HepG2 (cell line): ENCODE results near the gene CYP27A1. TPM values are rescaled to one million over a fixed set of nuclear protein-coding genes. Genes with fewer than 3 reads are reported as not detected.
A peak's percentile ranks its signal among the peaks of the same experiment; 100 is the strongest.

Experiments
- ATAC-seq: fragments of 200-7000 bp; cut with Tn5 transposase; 3 replicates; pipeline ENCODE4 v1.9.1; 2020; ENCODE audit warnings: mild to moderate bottlenecking, moderate library complexity
- BruUV-seq: library from RNA; stranded (reverse); fragments of 400-500 nt; replicated peaks from 2 replicates; lab custom pipeline; 2021; lab: Mats Ljungman, UMichigan
- CTCF ChIA-PET: fragments of 300-600 bp; formaldehyde crosslinking; extraction: SDS; loops from one replicate; lab custom pipeline; 2021; ENCODE audit warnings: low total read pairs, inconsistent platforms, low intra/inter-chr PET ratio; lab: Yijun Ruan, JAX
- POLR2A ChIA-PET: fragments of 350-600 bp; sonication (Branson Sonifier 250); formaldehyde crosslinking; loops from one replicate; lab custom pipeline; 2020; ENCODE audit warnings: antibody characterized with exemption, inconsistent platforms; lab: Yijun Ruan, JAX
- DNase-seq: peaks from one replicate; pipeline ENCODE4 v3.0.0-alpha.2; 2015; ENCODE audit warnings: low spot score
- FAIRE-seq: peaks from 3 replicates; lab custom pipeline; 2011; peaks lifted over from hg19 to GRCh38; lab: Jason Lieb, UNC
- H2AFZ ChIP-seq: one replicate; pipeline ENCODE4 v1.6.1; 2011; ENCODE audit warnings: low read length, inconsistent platforms
- H3K27ac ChIP-seq: fragments of 300-600 bp; 3 replicates; pipeline ENCODE4 v1.8.0; 2011; ENCODE audit warnings: mixed run types, mild to moderate bottlenecking, mixed read lengths, low read length, inconsistent platforms; ENCODE audit not compliant: insufficient read depth; ENCODE audit errors: extremely low read length
- H3K27me3 ChIP-seq, 2 experiments: fragments of 200-600 bp in 1 of 2; 2 replicates in 1 of 2; 3 replicates in 1 of 2; pipeline versions ENCODE4 v1.6.0 to v1.8.0; 2011; ENCODE audit warnings: low read length in 2 of 2, mild to moderate bottlenecking in 2 of 2, moderate library complexity in 2 of 2, inconsistent platforms in 1 of 2; ENCODE audit not compliant: insufficient read depth in 2 of 2, control insufficient read depth in 1 of 2
- H3K36me3 ChIP-seq, 2 experiments: fragments of 200-600 bp in 1 of 2; replicated peaks in 1 of 2; 2 replicates in 1 of 2; 3 replicates in 1 of 2; pipeline versions ENCODE4 v1.5.1 to v1.8.0; 2011; ENCODE audit warnings: low read length in 2 of 2, inconsistent platforms in 1 of 2; ENCODE audit not compliant: insufficient read depth in 2 of 2, control insufficient read depth in 1 of 2
- H3K4me1 ChIP-seq: 2 replicates; pipeline ENCODE4 v1.5.1; 2012; ENCODE audit warnings: low read length, inconsistent platforms; ENCODE audit not compliant: insufficient read depth
- H3K4me2 ChIP-seq: 2 replicates; pipeline ENCODE4 v1.6.0; 2011; ENCODE audit warnings: low read depth, low read length, inconsistent platforms
- H3K4me3 ChIP-seq, 3 experiments: fragments of 200-600 bp in 1 of 3; sonication (generic), shearing (Covaris generic) in 1 of 3; replicated peaks in 1 of 3; 2 replicates each; pipeline ENCODE4 v1.5.1; 2011 to 2016; ENCODE audit warnings: low read length in 3 of 3, inconsistent platforms in 2 of 3, low read depth in 2 of 3, mild to moderate bottlenecking in 2 of 3, control low read depth in 1 of 3, mixed read lengths in 1 of 3; ENCODE audit not compliant: insufficient read depth in 1 of 3
- H3K79me2 ChIP-seq: one replicate; pipeline ENCODE4 v1.6.1; 2011; ENCODE audit warnings: low read length, inconsistent platforms; ENCODE audit not compliant: insufficient read depth
- H3K9ac ChIP-seq: 2 replicates; pipeline ENCODE4 v1.6.0; 2011; ENCODE audit warnings: mild to moderate bottlenecking, low read depth, low read length, inconsistent platforms; ENCODE audit not compliant: insufficient read depth
- H3K9me3 ChIP-seq: 2 replicates; pipeline ENCODE4 v1.5.1; 2012; ENCODE audit warnings: mild to moderate bottlenecking, low read length
- H4K20me1 ChIP-seq: 2 replicates; pipeline ENCODE4 v1.6.0; 2011; ENCODE audit warnings: inconsistent platforms, mild to moderate bottlenecking, low read length, moderate library complexity; ENCODE audit not compliant: insufficient read depth
- KAT7 ChIP-seq: IDR thresholded peaks from 2 replicates; pipeline ENCODE4 v1.6.1; 2018; ENCODE audit warnings: borderline replicate concordance, missing compliant biosample characterization
- RBM22 ChIP-seq: fragments of 200-400 bp; formaldehyde crosslinking; optimal IDR thresholded peaks from 2 replicates; pipeline ENCODE3; 2017; ENCODE audit warnings: mild to moderate bottlenecking, low read length, moderate library complexity
- TFDP1 ChIP-seq: IDR thresholded peaks from 2 replicates; pipeline ENCODE4 v1.6.1; 2016; ENCODE audit warnings: missing compliant biosample characterization, missing genetic modification reagents, borderline replicate concordance
- ZHX2 ChIP-seq, 2 experiments: sonication (generic) in 1 of 2; formaldehyde crosslinking in 1 of 2; IDR thresholded peaks; 2 replicates each; pipeline versions ENCODE4 v1.6.1 to v1.9.0; 2014 to 2022; ENCODE audit warnings: antibody characterized with exemption in 1 of 2, borderline replicate concordance in 1 of 2, inconsistent platforms in 1 of 2, low read depth in 1 of 2, missing genetic modification reagents in 1 of 2
- ZNF160 ChIP-seq: sonication (generic); formaldehyde crosslinking; IDR thresholded peaks from 2 replicates; pipeline ENCODE4 v1.8.0; 2022; ENCODE audit warnings: mild to moderate bottlenecking, inconsistent platforms, missing genetic modification reagents
- ZNF354B ChIP-seq: sonication (generic); formaldehyde crosslinking; IDR thresholded peaks from 2 replicates; pipeline ENCODE4 v1.8.0; 2022; ENCODE audit warnings: mild to moderate bottlenecking, missing genetic modification reagents
- WGBS: methylation state at CpG from one replicate; pipeline ENCODE4 v1.1.6; 2017; ENCODE audit warnings: low lambda C conversion rate; 5-methylcytosine and 5-hydroxymethylcytosine counted together
- in situ Hi-C: cut with HindIII; loops from 2 replicates; pipeline ENCODE4 v1.10.0; 2017; ENCODE audit warnings: low pct_unique_long_range_greater_than_20kb; ENCODE audit not compliant: extremely low pct_ligation_motif_present
- intact Hi-C: fragments of 100-400 bp; cut with micrococcal nuclease; formaldehyde crosslinking; loops from one replicate; pipeline ENCODE4 v1.10.0; 2022; ENCODE audit not compliant: unreplicated experiment
- polyA plus RNA-seq, 8 experiments: library from polyadenylated mRNA; depleted of rRNA in 3 of 8; stranded (reverse) in 7 of 8; unstranded in 1 of 8; fragments of >200 nt; fragmentation: Illumina TruSeq in 4 of 8; extraction: Trizol in 4 of 8; gene quantifications; 2 replicates each; pipeline versions ENCODE4 v1.2.1 to v1.2.3, GENCODE V29; 2011 to 2016; ENCODE audit warnings: low read depth in 4 of 8, missing spikeins in 1 of 8, mixed read lengths in 1 of 8; ENCODE audit not compliant: insufficient read depth in 1 of 8
- total RNA-seq, 5 experiments: library from RNA; depleted of rRNA; stranded (reverse); fragments of >200 nt; fragmentation: Illumina TruSeq; extraction: Trizol; gene quantifications; 2 replicates each; pipeline ENCODE4 v1.2.3, GENCODE V29; 2016; ENCODE audit warnings: low read depth in 1 of 5
- TF ChIP-seq, protein P1 (sequence below): sonication (generic); formaldehyde crosslinking; conservative IDR thresholded peaks from 2 replicates; pipeline ENCODE4 v1.8.0; 2022; ENCODE audit warnings: missing genetic modification reagents

Gene CYP27A1
- total and polyA plus RNA-seq, 2 of the 13 experiments (the other 11 are each of a cell fraction or from before 2014, with no cell fraction given), result 157 to 266 TPM

GRCh38 chr2:218819093-218819492, 37.1 kb downstream of the CYP27A1 start:
- no peaks in the 10 kb centered on the region for H4K20me1 ChIP-seq
- peaks cover 23 to 48% of the 10 kb centered on the region in 2 experiments for H3K36me3 ChIP-seq
- intact Hi-C loops, result no loop called here
- H3K27me3 ChIP-seq, result no peaks in the 10 kb centered on the region
- H3K9ac ChIP-seq, result no peak overlapping the region
- ATAC-seq (no peak), DNase-seq (no peak), FAIRE-seq (no peak)
- peaks cover 9% of the 10 kb centered on the region for H3K4me1 ChIP-seq
- no peak overlapping the region for H3K4me3 ChIP-seq
- ChIA-PET CTCF (no interaction called here), POLR2A (no interaction called here)
- no peak overlapping the region for H2AFZ ChIP-seq
- in situ Hi-C loops, result no loop called here
- 98% methylated on average over 7 of the region's 7 CpGs for WGBS
- no peak for TF ChIP-seq ZHX2 (IDR thresholded peaks at IDR 0.05; ENCODE audit: low read depth)
- TF ChIP-seq ZHX2 (CRISPR knock-in tag; IDR thresholded peaks at IDR 0.05; ENCODE audit: borderline replicate concordance), result no peak
- TF ChIP-seq ZNF160 (CRISPR knock-in tag), result no peak
- no peak for TF ChIP-seq ZNF354B
- TF ChIP-seq KAT7 (CRISPR knock-in tag), result no peak
- TF ChIP-seq RBM22, result peak; percentile 60
- TF ChIP-seq, protein P1, sequence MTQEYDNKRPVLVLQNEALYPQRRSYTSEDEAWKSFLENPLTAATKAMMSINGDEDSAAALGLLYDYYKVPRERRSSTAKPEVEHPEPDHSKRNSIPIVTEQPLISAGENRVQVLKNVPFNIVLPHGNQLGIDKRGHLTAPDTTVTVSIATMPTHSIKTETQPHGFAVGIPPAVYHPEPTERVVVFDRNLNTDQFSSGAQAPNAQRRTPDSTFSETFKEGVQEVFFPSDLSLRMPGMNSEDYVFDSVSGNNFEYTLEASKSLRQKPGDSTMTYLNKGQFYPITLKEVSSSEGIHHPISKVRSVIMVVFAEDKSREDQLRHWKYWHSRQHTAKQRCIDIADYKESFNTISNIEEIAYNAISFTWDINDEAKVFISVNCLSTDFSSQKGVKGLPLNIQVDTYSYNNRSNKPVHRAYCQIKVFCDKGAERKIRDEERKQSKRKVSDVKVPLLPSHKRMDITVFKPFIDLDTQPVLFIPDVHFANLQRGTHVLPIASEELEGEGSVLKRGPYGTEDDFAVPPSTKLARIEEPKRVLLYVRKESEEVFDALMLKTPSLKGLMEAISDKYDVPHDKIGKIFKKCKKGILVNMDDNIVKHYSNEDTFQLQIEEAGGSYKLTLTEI (CRISPR knock-in tag), result no peak
- TF ChIP-seq TFDP1 (CRISPR knock-in tag), result no peak
- H3K27ac ChIP-seq, result no peak overlapping the region
- no TSS peak for BruUV-seq
- no peaks in the 10 kb centered on the region for H3K9me3 ChIP-seq
- H3K4me2 ChIP-seq, result no peak overlapping the region
- H3K79me2 ChIP-seq, result no peaks in the 10 kb centered on the region
